Fibroblast of skin of scalp (primary cell): ENCODE results near the gene ACTG1. TPM values are rescaled to one million over a fixed set of nuclear protein-coding genes. Genes with fewer than 3 reads are reported as not detected.
A peak's percentile ranks its signal among the peaks of the same experiment; 100 is the strongest.

Experiments used
- DNase-seq: peaks from one replicate; pipeline ENCODE4 v3.0.0-alpha.2; 2013
- polyA plus RNA-seq, 2 experiments: library from polyadenylated mRNA; unstranded; fragments of 120-200 nt; gene quantifications; one replicate each; pipeline ENCODE4 v1.2.1, GENCODE V29; 2013; ENCODE audit not compliant: insufficient read length in 2 of 2

The ACTG1 gene
- polyA plus RNA-seq (2013, experiment 1 of 2; ENCODE audit: insufficient read length), result 7,236 TPM
- 6,685 TPM for polyA plus RNA-seq (2013, experiment 2 of 2; ENCODE audit: insufficient read length)

GRCh38 chr17:81512562-81513371, at the start of gene ACTG1:
Gene ACTG1, minus strand, starts transcription at chr17:81512799. Its CDS starts 445 bp downstream, at chr17:81512354.
- peak; percentile 97 for DNase-seq

- DNase-seq, result no peak
Observed at GRCh38 chr17:81561494-81561885, 48.9 kb upstream of the ACTG1 start.

- DNase-seq, result peak; percentile 42
Observed at GRCh38 chr17:81558941-81559806, 46.6 kb upstream of the ACTG1 start.

GRCh38 chr17:81558115-81558468, 45.5 kb upstream of the ACTG1 start:
- DNase-seq, result no peak

GRCh38 chr17:81557276-81558114, 44.9 kb upstream of the ACTG1 start:
- DNase-seq, result no peak

GRCh38 chr17:81556863-81557262, 44.3 kb upstream of the ACTG1 start:
- DNase-seq, result no peak

- DNase-seq, result no peak
Observed at GRCh38 chr17:81556175-81556691, 43.6 kb upstream of the ACTG1 start.

GRCh38 chr17:81553616-81554181, 41.1 kb upstream of the ACTG1 start:
- peak; percentile 92 for DNase-seq

GRCh38 chr17:81553018-81553615, 40.5 kb upstream of the ACTG1 start:
- peak; percentile 78 for DNase-seq

GRCh38 chr17:81552244-81553017, 39.8 kb upstream of the ACTG1 start, which contains the start of gene FAAP100:
Gene FAAP100, minus strand, starts transcription at chr17:81552353. Its CDS starts 23 bp downstream, at chr17:81552330.
- peak; percentile 81 for DNase-seq

GRCh38 chr17:81551458-81552243, 39.1 kb upstream of the ACTG1 start:
- no peak for DNase-seq

GRCh38 chr17:81550830-81551457, 38.3 kb upstream of the ACTG1 start:
- DNase-seq, result no peak

GRCh38 chr17:81550285-81550684, 37.7 kb upstream of the ACTG1 start:
- DNase-seq, result no peak

GRCh38 chr17:81549826-81550225, 37.2 kb upstream of the ACTG1 start:
- DNase-seq, result no peak

- DNase-seq, result no peak
Observed at GRCh38 chr17:81549031-81549557, 36.5 kb upstream of the ACTG1 start.

GRCh38 chr17:81547614-81547982, 35.0 kb upstream of the ACTG1 start:
- DNase-seq, result no peak

- DNase-seq, result no peak
Observed at GRCh38 chr17:81546906-81547613, 34.5 kb upstream of the ACTG1 start.
